HL-60 (cell line): ENCODE data around the gene OR4N5.
"Not testable (repeated sequence)": the region's sequence is repeated elsewhere in the genome, so short reads cannot be mapped to it uniquely, and the experiment has no call there.

Source experiments
- CTCF ChIP-seq: IDR thresholded peaks from one replicate; pipeline ENCODE4 v1.5.1; 2011; ENCODE audit warnings: low read length, control low read depth, inconsistent platforms; ENCODE audit not compliant: insufficient read depth
- REST ChIP-seq: IDR thresholded peaks from 2 replicates; pipeline ENCODE4 v1.6.1; 2012; ENCODE audit warnings: low read depth; ENCODE audit not compliant: insufficient replicate concordance

- not testable (repeated sequence) for TF ChIP-seq CTCF, REST
Observed at GRCh38 chr14:20098926-20099770, 39.5 kb upstream of the OR4N5 start.
